ENCODE measurements around the gene FBXW5.

FBXW5 gene

GRCh38 chr9:136944519-136945332 is at the start of gene FBXW5, which contains the start of gene C8G:
FBXW5 (minus strand) TSS chr9:136944738; CDS start chr9:136944083, 655 bp downstream.
C8G (plus strand) TSS chr9:136945243; CDS start chr9:136945321, 78 bp downstream.
- DNase-seq, result peak; percentile 93

DNA sequence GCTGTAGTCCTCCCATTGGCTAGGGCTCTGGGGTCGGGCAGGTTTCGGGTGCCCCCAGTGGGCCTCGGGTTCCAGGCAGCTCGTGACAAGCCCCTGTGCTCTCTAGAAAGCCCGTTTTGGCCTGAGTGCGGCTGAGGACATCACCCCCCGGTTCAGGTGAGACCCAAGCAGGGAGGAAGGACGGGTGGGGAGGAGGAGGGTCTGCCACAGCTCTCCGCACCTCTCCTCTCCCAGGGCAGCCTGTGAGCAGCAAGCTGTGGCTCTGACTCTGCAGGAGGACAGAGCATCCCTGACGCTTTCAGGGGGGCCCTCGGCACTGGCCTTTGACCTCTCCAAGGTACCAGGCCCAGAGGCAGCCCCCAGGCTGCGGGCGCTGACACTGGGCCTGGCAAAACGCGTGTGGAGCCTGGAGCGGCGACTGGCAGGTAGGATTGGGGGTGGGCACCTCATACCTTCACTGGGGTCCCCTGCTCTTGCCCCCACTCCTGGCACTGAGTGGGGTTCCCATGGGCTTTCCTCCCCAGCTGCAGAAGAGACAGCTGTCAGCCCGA is 48.4 kb upstream of the FBXW5 start:
- DNase-seq, result no peak

- DNase-seq, result peak; percentile 82
These were observed 47.7 kb upstream of the FBXW5 start, which contains the start of gene PAXX for GRCh38 chr9:136991993-136992818. PAXX (plus strand) TSS chr9:136992422; CDS start chr9:136992444, 22 bp downstream.

- no peak for DNase-seq
These were observed 45.8 kb upstream of the FBXW5 start for GRCh38 chr9:136990242-136990911.

- no peak for DNase-seq
These were observed 44.3 kb upstream of the FBXW5 start for GRCh38 chr9:136988872-136989271.

- DNase-seq, result no peak
These were observed 41.3 kb upstream of the FBXW5 start for GRCh38 chr9:136985853-136986252.

- DNase-seq, result no peak
These were observed 40.6 kb upstream of the FBXW5 start for GRCh38 chr9:136985027-136985602.

DNA sequence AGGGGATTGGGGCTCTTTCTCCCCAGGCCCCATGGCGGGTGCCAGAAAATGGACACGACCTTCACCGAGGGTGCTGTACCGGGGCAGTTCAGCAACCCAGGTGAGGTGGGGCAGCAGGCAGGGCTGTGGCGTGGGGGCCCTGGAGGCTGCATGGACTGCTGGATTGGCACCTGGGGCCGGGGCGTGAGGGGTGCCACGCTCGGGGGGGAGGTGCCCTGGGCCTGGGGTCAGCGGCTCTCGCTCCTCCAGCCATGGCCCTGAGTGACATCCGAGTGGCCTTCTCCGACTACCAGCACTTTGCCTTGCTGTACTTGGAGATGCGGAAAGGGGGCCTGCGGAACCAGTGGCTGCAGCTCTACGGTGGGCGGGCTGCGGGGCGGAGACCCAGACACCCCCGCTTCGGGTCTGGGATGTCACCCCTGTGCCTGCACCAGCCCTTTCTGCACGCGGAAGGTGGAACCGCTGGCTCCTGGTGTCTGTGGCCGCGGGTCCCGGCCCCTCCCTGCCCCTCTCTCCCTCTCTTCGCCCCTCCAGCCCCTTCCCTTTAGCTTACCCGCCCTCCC is 40.0 kb upstream of the FBXW5 start:
- no peak for DNase-seq

GRCh38 chr9:136983656-136984314 is 39.2 kb upstream of the FBXW5 start:
- DNase-seq, result no peak

- no peak for DNase-seq
These were observed 38.6 kb upstream of the FBXW5 start for GRCh38 chr9:136983167-136983566.

DNA sequence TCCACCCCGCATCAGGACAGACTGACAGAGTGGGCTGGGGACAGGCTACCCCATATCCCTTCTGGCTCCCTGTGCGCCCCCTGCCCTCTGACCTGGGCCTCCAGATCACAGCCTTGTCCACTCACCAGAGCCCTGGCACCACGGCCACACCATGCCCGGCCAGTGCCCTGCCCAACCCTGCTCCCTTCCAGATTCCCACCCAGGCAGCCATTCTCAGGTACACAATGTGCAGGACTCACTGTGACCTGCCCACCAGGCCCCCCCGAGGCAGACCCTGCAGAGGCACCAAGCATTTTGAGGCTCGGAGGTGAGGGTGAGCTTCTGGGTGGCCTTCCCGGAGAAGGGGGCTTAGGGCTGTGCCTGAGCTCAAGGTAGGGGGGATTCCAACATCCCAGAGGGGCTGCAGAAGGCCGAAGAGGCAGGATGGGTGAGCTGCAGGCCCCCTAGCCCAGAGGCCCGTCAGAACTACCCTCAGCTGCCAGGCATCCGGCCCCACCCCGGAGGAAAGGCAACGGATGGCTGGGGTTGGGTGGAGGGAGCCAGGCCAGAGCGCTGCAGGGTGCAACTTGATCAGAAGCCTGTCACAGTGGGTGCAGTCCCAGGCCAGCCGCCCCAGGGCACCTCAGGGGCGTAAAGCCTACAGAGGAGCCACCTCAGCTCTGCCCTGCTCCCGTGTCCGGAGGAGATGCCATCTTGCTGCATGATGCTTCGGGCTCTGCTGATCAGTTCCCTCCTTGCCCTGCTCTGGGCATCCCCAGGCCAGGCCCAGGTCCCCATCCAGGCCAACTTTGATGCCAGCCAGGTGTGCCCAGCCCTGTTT is 37.9 kb upstream of the FBXW5 start, which contains the start of gene LCNL1:
LCNL1 (plus strand) TSS at position 762 of the 820 bp plus-strand sequence. CDS start 594 bp downstream, outside the sequence.
- DNase-seq, result no peak

- no peak for DNase-seq
These were observed 37.2 kb upstream of the FBXW5 start for GRCh38 chr9:136981588-136982231.

DNA sequence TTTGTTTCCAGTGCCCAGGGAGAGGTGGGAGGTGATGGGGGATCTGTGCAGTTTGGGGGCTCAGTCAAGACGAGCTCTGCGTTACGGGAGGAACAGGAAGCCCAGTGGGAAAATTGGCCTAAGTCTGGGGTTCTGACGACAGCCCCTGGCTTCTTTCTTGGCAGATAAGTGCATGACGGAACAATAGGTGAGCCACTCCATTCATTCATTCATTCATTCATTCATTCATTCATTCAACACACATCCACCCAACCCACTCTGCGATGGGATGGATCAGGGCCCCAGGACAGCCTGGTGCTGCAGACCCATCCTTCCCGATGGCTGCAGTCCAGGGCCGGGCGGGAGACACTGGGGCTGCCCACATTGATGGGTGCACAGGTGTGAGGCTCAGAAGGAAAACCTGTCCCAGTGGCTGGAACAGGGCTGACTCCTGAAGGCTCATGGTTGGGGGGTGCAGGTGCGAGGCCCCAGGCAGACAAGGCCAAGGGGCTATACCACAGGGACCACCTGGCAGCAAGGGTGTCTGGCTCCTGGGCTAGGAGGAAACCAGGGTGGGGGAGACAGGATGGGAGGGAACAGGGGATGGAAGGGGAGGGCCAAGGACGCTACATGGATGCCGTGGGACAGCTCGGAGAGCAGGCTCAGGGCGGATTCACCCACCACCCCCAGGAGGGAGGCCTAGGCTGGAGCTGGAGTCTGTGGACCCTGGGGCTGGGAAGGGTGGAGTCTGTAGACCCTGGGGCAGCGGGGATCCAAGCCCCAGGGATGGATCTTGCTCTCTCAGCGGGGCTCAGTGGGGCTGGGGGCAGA is 36.3 kb upstream of the FBXW5 start:
- no peak for DNase-seq

DNA sequence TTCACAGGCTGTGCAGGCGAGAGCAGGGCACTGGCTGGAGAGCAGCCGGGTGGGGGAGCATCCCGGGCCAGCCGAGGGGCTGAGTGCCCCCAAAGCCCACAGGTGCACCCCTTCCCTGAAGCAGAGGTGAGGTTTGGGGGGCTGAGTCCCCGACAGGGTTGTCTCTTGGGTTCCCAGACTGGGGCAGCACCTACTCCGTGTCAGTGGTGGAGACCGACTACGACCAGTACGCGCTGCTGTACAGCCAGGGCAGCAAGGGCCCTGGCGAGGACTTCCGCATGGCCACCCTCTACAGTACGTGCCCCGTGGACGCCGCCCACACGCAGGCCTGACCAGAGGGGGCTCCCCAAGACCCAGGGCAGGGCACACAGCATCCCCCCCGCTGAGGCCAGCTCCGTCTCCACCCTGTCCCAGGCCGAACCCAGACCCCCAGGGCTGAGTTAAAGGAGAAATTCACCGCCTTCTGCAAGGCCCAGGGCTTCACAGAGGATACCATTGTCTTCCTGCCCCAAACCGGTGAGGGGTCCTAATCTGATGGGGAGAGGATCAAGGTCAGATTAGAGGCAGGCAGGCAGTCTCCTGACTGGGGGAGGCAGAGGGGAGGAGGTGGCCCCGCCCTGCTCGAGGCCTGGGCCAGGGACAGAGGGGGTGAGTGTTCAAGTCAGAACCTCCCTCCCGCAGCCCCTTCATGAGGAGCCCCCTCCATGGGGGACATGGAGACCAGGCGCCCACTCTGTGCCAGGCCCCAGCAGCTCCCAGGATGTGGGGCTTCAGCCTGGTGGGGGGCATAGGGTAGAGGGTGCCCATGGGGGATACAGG is 35.4 kb upstream of the FBXW5 start:
- no peak for DNase-seq

GRCh38 chr9:136978865-136979544 is 34.5 kb upstream of the FBXW5 start:
- DNase-seq, result no peak

DNA sequence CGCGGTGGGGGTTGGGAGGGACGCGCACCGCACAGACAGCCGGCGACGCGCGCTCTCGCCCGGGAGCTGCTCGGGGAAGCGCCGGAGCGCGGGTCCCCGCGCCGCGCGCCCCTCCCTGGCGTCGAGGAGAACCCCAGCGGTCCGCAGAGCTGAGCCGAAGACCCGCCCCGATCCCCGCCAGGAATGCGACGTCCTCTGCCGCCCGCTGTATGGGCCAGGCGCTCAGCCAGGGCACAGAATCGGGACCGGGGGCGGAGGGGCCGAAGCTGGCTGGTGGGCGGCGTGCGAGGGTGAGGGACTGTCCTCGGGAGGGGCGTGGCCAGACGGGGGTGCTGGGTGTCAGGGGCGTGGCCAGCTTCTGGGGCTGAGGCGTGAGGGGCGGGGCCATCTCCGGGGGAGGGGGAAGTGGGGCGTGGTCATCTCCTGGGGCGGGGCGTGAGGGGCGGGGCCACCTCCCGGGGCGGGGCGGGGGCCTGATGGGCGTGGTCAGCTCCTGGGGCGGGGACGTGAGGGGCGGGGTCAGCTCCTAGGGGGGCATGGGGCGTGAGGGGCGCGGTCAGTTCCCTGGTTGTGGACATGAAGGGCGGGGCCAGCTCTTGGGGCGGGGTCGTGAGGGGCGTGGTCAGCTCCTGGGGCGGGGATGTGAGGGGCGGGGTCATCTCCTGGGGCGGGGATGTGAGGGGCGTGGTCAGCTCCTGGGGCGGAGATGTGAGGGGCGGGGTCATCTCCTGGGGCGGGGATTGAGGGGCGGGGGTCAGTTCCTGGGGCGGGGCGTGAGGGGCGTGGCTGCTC is 33.7 kb upstream of the FBXW5 start:
- no peak for DNase-seq

GRCh38 chr9:136977649-136978072 is 33.1 kb upstream of the FBXW5 start:
- DNase-seq, result no peak
